NCI-H446 (cell line): Measurements from ENCODE around the gene SYNPO2.

Experiments used
- DNase-seq, 2 experiments: peaks; one replicate each; lab custom pipeline; 2025; lab: John Stamatoyannopoulos, UW

Gene SYNPO2

GRCh38 chr4:119110121-119110520, 221.5 kb downstream of the SYNPO2 start:
- DNase-seq: no peak
